GM12878 (cell line): ENCODE data around the gene EPHA5. TPM values are rescaled to one million over a fixed set of nuclear protein-coding genes. Genes with fewer than 3 reads are reported as not detected.

Experiments used
- ATAC-seq: fragments of 200-7000 bp; cut with Tn5 transposase; 3 replicates; pipeline ENCODE4 v1.9.1; 2020; ENCODE audit warnings: mild to moderate bottlenecking, moderate library complexity
- BruUV-seq: library from RNA; stranded (reverse); fragments of 400-500 nt; replicated peaks from 2 replicates; lab custom pipeline; 2021; lab: Mats Ljungman, UMichigan
- CTCF ChIA-PET: fragments of 300-600 bp; sonication (Branson Sonifier 250); formaldehyde crosslinking; extraction: SDS; loops from one replicate; lab custom pipeline; 2021; ENCODE audit warnings: inconsistent platforms; lab: Yijun Ruan, JAX
- POLR2A ChIA-PET: fragments of 350-600 bp; formaldehyde crosslinking; extraction: SDS; loops from one replicate; lab custom pipeline; 2021; ENCODE audit warnings: inconsistent platforms; lab: Charles Lee
- RAD21 ChIA-PET: fragments of 300-600 bp; sonication (Branson Sonifier 250); formaldehyde crosslinking; loops from one replicate; lab custom pipeline; 2023; ENCODE audit warnings: antibody characterized with exemption; ENCODE audit not compliant: unreplicated experiment; lab: Charles Lee
- SMC1A ChIA-PET: fragments of 300-600 bp; sonication (Branson Sonifier 250); formaldehyde crosslinking; loops from one replicate; lab custom pipeline; 2023; ENCODE audit not compliant: unreplicated experiment, uncharacterized antibody; lab: Charles Lee
- DNase-seq: peaks from one replicate; pipeline ENCODE4 v3.0.0-alpha.2; 2011; ENCODE audit warnings: low read depth, low spot score
- FAIRE-seq: peaks from 3 replicates; lab custom pipeline; 2011; peaks lifted over from hg19 to GRCh38; lab: Jason Lieb, UNC
- H2AFZ ChIP-seq: 2 replicates; pipeline ENCODE4 v1.6.0; 2011; ENCODE audit warnings: low read depth, low read length, control low read depth; ENCODE audit not compliant: control insufficient read depth
- H3K27ac ChIP-seq: 2 replicates; pipeline ENCODE4 v1.5.1; 2011; ENCODE audit warnings: control low read depth; ENCODE audit not compliant: control insufficient read depth, insufficient read depth
- H3K27me3 ChIP-seq, 2 experiments: replicated peaks in 1 of 2; 2 replicates each; pipeline versions ENCODE4 v1.6.0 to v1.6.1; 2011; ENCODE audit warnings: low read length in 1 of 2; ENCODE audit not compliant: control insufficient read depth in 2 of 2, insufficient read depth in 2 of 2
- H3K36me3 ChIP-seq, 2 experiments: 2 replicates each; pipeline ENCODE4 v1.5.1; 2011; ENCODE audit warnings: low read length in 1 of 2; ENCODE audit not compliant: control insufficient read depth in 2 of 2, insufficient read depth in 2 of 2
- H3K4me1 ChIP-seq: 2 replicates; pipeline ENCODE4 v1.6.1; 2011; ENCODE audit warnings: mild to moderate bottlenecking, low read length, moderate library complexity, mixed read lengths; ENCODE audit not compliant: control insufficient read depth, insufficient read depth
- H3K4me2 ChIP-seq: 2 replicates; pipeline ENCODE4 v1.6.0; 2011; ENCODE audit warnings: control low read depth; ENCODE audit not compliant: control insufficient read depth, insufficient read depth
- H3K4me3 ChIP-seq: fragments of 200-600 bp; sonication (generic); 2 replicates; pipeline ENCODE4 v1.5.1; 2016
- H3K79me2 ChIP-seq: 2 replicates; pipeline ENCODE4 v1.6.0; 2011; ENCODE audit warnings: low read length; ENCODE audit not compliant: control insufficient read depth, insufficient read depth
- H3K9ac ChIP-seq: 2 replicates; pipeline ENCODE4 v1.8.0; 2011; ENCODE audit warnings: low read length, control low read depth, mixed read lengths; ENCODE audit not compliant: control insufficient read depth, insufficient read depth
- H3K9me3 ChIP-seq: replicated peaks from 3 replicates; pipeline ENCODE4 v1.5.1; 2011; ENCODE audit warnings: mild to moderate bottlenecking, low read length; ENCODE audit not compliant: control insufficient read depth, insufficient read depth
- H4K20me1 ChIP-seq: 2 replicates; pipeline ENCODE4 v1.6.0; 2011; ENCODE audit not compliant: control insufficient read depth, insufficient read depth
- BRCA1 ChIP-seq: IDR thresholded peaks from 2 replicates; pipeline ENCODE4 v1.6.1; 2011; ENCODE audit warnings: low read depth, low read length, improper control_type of control experiment
- CREB1 ChIP-seq: IDR thresholded peaks from 2 replicates; pipeline ENCODE4 v1.6.1; 2012; ENCODE audit warnings: low read depth, mild to moderate bottlenecking, inconsistent platforms
- GABPA ChIP-seq: IDR thresholded peaks from 2 replicates; pipeline ENCODE4 v1.6.1; 2014; ENCODE audit warnings: antibody characterized with exemption, low read depth, mild to moderate bottlenecking, inconsistent platforms
- GATAD2B ChIP-seq: fragments of 450-650 bp; conservative IDR thresholded peaks from 2 replicates; pipeline ENCODE4 v1.6.1; 2017; ENCODE audit warnings: low read depth, mild to moderate bottlenecking, moderate library complexity
- HDAC6 ChIP-seq: fragments of 200-600 bp; sonication (generic); IDR thresholded peaks from one replicate; pipeline ENCODE4 v1.8.0; 2017; ENCODE audit warnings: antibody characterized with exemption; ENCODE audit not compliant: unreplicated experiment
- KLF5 ChIP-seq: fragments of 450-650 bp; IDR thresholded peaks from 2 replicates; pipeline ENCODE4 v1.6.1; 2014; ENCODE audit warnings: mild to moderate bottlenecking; ENCODE audit not compliant: partially characterized antibody
- MTA3 ChIP-seq: IDR thresholded peaks from 2 replicates; pipeline ENCODE4 v1.6.1; 2012; ENCODE audit warnings: low read length, inconsistent platforms, borderline replicate concordance
- MYB ChIP-seq: fragments of 150-350 bp; IDR thresholded peaks from 2 replicates; pipeline ENCODE4 v1.6.1; 2014; ENCODE audit warnings: mild to moderate bottlenecking, low read depth, low read length, borderline replicate concordance
- NFIC ChIP-seq: IDR thresholded peaks from 2 replicates; pipeline ENCODE4 v1.6.1; 2012; ENCODE audit warnings: low read depth, mild to moderate bottlenecking, inconsistent platforms, low read length, moderate library complexity
- PAX5 ChIP-seq: IDR thresholded peaks from 2 replicates; pipeline ENCODE4 v1.6.1; 2011; ENCODE audit warnings: low read depth, low read length, borderline replicate concordance
- RAD21 ChIP-seq: IDR thresholded peaks from 2 replicates; pipeline ENCODE4 v1.6.1; 2011; ENCODE audit warnings: mild to moderate bottlenecking, low read depth, low read length, moderate library complexity; ENCODE audit not compliant: insufficient read depth
- RFX5 ChIP-seq: IDR thresholded peaks from 2 replicates; pipeline ENCODE4 v1.6.1; 2011; ENCODE audit warnings: low read depth, low read length, improper control_type of control experiment
- SUZ12 ChIP-seq: fragments of 200-600 bp; sonication (generic); IDR thresholded peaks from one replicate; pipeline ENCODE4 v1.6.1; 2018; ENCODE audit warnings: antibody characterized with exemption, mild to moderate bottlenecking; ENCODE audit not compliant: unreplicated experiment
- TCF12 ChIP-seq: IDR thresholded peaks from 2 replicates; pipeline ENCODE4 v1.6.1; 2011; ENCODE audit warnings: low read depth, mild to moderate bottlenecking, low read length
- YY1 ChIP-seq: IDR thresholded peaks from 2 replicates; pipeline ENCODE4 v1.6.1; 2011; ENCODE audit warnings: low read depth, mild to moderate bottlenecking, low read length
- ZZZ3 ChIP-seq: IDR thresholded peaks from 2 replicates; pipeline ENCODE4 v1.6.1; 2011; ENCODE audit warnings: low read depth; ENCODE audit not compliant: control insufficient read depth, insufficient read length
- WGBS: methylation state at CpG from one replicate; pipeline ENCODE4 v1.1.6; 2016; ENCODE audit warnings: low lambda C conversion rate; ENCODE audit not compliant: insufficient replicate concordance, insufficient coverage; ENCODE audit errors: missing lambda C conversion rate; 5-methylcytosine and 5-hydroxymethylcytosine counted together
- in situ Hi-C: fragments of 300-500 bp; cut with MboI; formaldehyde crosslinking; loops from 9 replicates; pipeline ENCODE4 v1.14.3; 2018; ENCODE audit warnings: mixed read lengths
- intact Hi-C: fragments of 100-400 bp; cut with micrococcal nuclease; formaldehyde crosslinking; loops from one replicate; pipeline ENCODE4 v1.14.2; 2022; ENCODE audit not compliant: unreplicated experiment
- polyA plus RNA-seq, 11 experiments: library from polyadenylated mRNA; depleted of rRNA in 4 of 11; unstranded in 6 of 11; stranded (reverse) in 5 of 11; fragments of >200 nt; fragmentation: Nextera tagmentation in 4 of 11; fragmentation: Illumina TruSeq in 1 of 11; extraction: Ambion mirVana in 4 of 11; extraction: Trizol in 1 of 11; gene quantifications; 1 replicate in 1 of 11; 2 replicates in 10 of 11; pipeline versions ENCODE4 v1.2.1 to v1.2.3, GENCODE V29; 2011 to 2016; ENCODE audit warnings: inconsistent platforms in 2 of 11, missing spikeins in 2 of 11, low read depth in 1 of 11
- total RNA-seq, 4 experiments: library from RNA; depleted of rRNA in 3 of 4; stranded (reverse); fragments of >200 nt in 3 of 4; fragmentation: Illumina TruSeq in 1 of 4; extraction: Trizol in 1 of 4; gene quantifications; 2 replicates each; pipeline versions ENCODE4 v1.2.1 to v1.2.3, GENCODE V29; 2013 to 2021
- TF ChIP-seq, protein P1 (sequence below): fragments of 450-650 bp; formaldehyde crosslinking; IDR thresholded peaks from 2 replicates; pipeline ENCODE4 v1.5.0; 2022; ENCODE audit warnings: mild to moderate bottlenecking, missing genetic modification characterization

Gene EPHA5
- total and polyA plus RNA-seq, 10 of the 15 experiments (the other 5 are each of a cell fraction or from before 2014, with no cell fraction given) = not detected

DNA sequence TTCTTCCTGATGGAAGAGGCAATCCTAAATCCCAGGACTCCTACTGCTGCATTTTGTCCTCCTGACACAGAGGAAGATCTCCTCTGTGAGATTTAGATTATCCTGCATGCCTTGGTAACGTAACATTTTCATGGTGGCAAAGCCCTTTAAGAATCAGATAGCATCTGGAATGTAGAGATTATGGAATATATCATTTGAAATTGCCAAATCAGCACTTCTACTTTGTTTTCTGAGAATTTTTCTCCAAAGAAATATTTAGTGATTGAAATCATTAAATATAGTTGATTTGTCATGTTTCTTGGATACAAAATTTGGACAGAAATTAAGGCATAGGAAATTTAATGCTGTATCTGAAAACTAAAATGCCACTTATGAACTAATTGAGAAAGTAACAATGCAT lies 326.9 kb downstream of the EPHA5 start:
- no peak overlapping the region for H3K27ac ChIP-seq
- ChIA-PET CTCF (no interaction called here), SMC1A (no interaction called here), RAD21 (no interaction called here), POLR2A (no interaction called here)
- no peaks in the 10 kb centered on the region for H3K4me1 ChIP-seq
- no peaks in the 10 kb centered on the region for H3K27me3 ChIP-seq
- ATAC-seq (no peak), FAIRE-seq (no peak), DNase-seq (no peak)
- BruUV-seq = no TSS peak
- no peaks in the 10 kb centered on the region for H3K36me3 ChIP-seq
- H3K9ac ChIP-seq = no peak overlapping the region
- 0% methylated on average over 1 of the region's 1 CpG for WGBS
- H3K9me3 ChIP-seq = no peaks in the 10 kb centered on the region
- TF ChIP-seq BRCA1 (no peak), SUZ12 (no peak), YY1 (no peak), ZZZ3 (no peak), PAX5 (no peak), RFX5 (no peak), HDAC6 (no peak), MTA3 (no peak), GATAD2B (no peak), KLF5 (no peak), TCF12 (no peak), MYB (no peak), RAD21 (no peak), NFIC (no peak), GABPA (no peak), CREB1 (no peak)
- TF ChIP-seq, protein P1, sequence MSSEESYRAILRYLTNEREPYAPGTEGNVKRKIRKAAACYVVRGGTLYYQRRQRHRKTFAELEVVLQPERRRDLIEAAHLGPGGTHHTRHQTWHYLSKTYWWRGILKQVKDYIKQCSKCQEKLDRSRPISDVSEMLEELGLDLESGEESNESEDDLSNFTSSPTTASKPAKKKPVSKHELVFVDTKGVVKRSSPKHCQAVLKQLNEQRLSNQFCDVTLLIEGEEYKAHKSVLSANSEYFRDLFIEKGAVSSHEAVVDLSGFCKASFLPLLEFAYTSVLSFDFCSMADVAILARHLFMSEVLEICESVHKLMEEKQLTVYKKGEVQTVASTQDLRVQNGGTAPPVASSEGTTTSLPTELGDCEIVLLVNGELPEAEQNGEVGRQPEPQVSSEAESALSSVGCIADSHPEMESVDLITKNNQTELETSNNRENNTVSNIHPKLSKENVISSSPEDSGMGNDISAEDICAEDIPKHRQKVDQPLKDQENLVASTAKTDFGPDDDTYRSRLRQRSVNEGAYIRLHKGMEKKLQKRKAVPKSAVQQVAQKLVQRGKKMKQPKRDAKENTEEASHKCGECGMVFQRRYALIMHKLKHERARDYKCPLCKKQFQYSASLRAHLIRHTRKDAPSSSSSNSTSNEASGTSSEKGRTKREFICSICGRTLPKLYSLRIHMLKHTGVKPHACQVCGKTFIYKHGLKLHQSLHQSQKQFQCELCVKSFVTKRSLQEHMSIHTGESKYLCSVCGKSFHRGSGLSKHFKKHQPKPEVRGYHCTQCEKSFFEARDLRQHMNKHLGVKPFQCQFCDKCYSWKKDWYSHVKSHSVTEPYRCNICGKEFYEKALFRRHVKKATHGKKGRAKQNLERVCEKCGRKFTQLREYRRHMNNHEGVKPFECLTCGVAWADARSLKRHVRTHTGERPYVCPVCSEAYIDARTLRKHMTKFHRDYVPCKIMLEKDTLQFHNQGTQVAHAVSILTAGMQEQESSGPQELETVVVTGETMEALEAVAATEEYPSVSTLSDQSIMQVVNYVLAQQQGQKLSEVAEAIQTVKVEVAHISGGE (CRISPR knock-in tag) = no peak
- H4K20me1 ChIP-seq = no peaks in the 10 kb centered on the region
- no peak overlapping the region for H3K4me3 ChIP-seq
- no peak overlapping the region for H2AFZ ChIP-seq
- in situ Hi-C loops = no loop called here
- intact Hi-C loops = no loop called here
- no peaks in the 10 kb centered on the region for H3K79me2 ChIP-seq
- no peak overlapping the region for H3K4me2 ChIP-seq
